HG02840 (cell line): ENCODE measurements around the gene CFC1.
"Not testable (repeated sequence)": the region's sequence is repeated elsewhere in the genome, so short reads cannot be mapped to it uniquely, and the experiment has no call there.

Experiments used
- ATAC-seq: cut with Tn5 transposase; IDR thresholded peaks from one replicate; pipeline ENCODE4 v1.9.1; 2021; ENCODE audit warnings: mild to moderate bottlenecking, moderate library complexity, moderate number of reproducible peaks; ENCODE audit not compliant: unreplicated experiment, low FRiP score

CFC1 gene

GRCh38 chr2:130584726-130585125, 14.6 kb downstream of the CFC1 start:
- not testable (repeated sequence) for ATAC-seq

DNA sequence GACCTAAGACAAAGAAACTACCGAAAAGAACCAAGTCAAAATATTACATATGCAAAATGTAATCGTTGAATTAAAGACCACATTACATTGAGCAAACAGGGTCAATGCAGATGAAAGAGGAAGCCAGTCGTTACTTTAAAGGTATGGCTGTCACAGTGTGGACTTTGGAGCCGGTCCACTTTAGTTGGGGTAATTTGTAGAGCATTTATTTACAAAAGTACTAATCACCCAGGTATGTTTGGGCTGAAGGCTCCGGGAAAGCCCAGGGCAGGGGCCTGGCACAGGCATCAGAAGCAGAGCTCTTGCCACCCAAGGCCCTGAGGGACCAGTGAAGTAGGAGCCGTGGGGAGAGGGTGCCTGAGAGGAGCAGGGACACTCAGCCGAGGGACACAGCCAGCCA, 15.8 kb downstream of the CFC1 start:
- not testable (repeated sequence) for ATAC-seq

- not testable (repeated sequence) for ATAC-seq
These were observed 16.4 kb downstream of the CFC1 start for GRCh38 chr2:130582970-130583369.

- ATAC-seq, result not testable (repeated sequence)
These were observed 17.9 kb downstream of the CFC1 start for GRCh38 chr2:130581491-130581890.

GRCh38 chr2:130579121-130579520, 20.3 kb downstream of the CFC1 start:
- not testable (repeated sequence) for ATAC-seq

DNA sequence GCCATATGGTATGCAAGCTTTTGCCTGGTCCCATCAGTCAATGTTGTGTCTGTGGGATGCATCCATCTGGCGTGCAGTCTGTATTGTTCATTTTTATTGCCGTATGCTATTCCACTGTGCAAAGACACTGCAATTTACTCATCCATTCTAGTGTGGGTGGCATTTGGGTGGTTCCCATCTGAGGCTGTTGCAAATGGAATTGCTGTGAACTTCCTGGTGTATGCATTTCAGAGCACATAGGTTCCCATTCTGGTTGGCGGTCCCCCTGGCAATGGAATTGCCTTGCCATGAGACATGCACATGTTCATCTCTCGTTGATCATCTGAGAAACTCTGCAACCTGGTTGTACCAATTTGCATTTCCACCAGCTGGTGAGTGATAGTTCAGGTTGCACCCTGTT, 21.8 kb downstream of the CFC1 start:
- ATAC-seq, result not testable (repeated sequence)

DNA sequence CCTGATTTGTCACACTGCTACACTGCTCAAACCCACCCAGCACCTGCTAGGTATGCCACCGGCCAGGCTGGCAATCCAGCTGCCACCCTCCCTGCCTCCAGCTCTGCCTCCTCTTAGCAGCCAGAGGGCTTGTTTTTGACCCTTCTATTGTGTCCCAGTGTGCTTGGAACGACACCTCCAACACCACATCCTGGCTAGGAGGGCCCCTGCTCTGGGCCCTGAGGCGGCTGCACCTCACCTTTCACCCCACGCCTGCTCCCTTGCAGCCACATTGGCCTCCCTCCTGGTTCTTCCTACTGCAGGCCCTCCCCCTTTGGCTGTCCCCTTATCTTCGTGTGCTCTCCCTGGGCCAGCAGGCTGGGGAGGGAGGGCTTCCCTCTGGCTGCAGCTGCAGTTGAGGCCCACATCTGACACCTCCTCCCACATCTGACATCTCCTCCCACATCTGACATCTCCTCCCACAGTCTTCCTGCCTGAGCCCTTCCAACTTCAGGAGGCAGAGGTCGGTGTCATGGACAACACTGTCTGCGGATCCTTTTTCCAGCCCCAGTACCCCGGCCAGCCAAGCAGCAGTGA, 23.1 kb downstream of the CFC1 start:
- ATAC-seq, result not testable (repeated sequence)

DNA sequence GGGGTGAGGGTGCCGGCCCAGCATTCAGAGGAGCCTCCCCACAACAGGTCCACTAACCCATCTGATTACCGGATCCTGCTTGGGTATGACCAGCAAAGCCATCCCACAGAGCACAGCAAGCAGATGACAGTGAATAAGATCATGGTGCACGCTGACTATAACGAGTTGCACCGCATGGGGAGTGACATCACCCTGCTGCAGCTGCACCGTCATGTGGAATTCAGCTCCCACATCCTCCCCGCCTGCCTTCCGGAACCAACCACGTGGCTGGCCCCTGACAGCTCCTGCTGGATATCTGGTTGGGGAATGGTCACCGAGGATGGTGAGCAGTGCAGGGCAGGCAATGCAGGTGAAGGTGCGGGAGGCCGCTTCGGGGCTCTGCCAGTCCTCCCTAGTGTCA, 25.1 kb downstream of the CFC1 start:
- not testable (repeated sequence) for ATAC-seq

- ATAC-seq, result not testable (repeated sequence)
These were observed 27.4 kb downstream of the CFC1 start for GRCh38 chr2:130571929-130572328.

- ATAC-seq, result not testable (repeated sequence)
These were observed 33.2 kb downstream of the CFC1 start for GRCh38 chr2:130566165-130566564.

- not testable (repeated sequence) for ATAC-seq
These were observed 42.9 kb downstream of the CFC1 start for GRCh38 chr2:130556441-130556840.

GRCh38 chr2:130554178-130554577, 45.2 kb downstream of the CFC1 start:
- ATAC-seq, result not testable (repeated sequence)

- not testable (repeated sequence) for ATAC-seq
These were observed 49.9 kb downstream of the CFC1 start for GRCh38 chr2:130549475-130549874.

DNA sequence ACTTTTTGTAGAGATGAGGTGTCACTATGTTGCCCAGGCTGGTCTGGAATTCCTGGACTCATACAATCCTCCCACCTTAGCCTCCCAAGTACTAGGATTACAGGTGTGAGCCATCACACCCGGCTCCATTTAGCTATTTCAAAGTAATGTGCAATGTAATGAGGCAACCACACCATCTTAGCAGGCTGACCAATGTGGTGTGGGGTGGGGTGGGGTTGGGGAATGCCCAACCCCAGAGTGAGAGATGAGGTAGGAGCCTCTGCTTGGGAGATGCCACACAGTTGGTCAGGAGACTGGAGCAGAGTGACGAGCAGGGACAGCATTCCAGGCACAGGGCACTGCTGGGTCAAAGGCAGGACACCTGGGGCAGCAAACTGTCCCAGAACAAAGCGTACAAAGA, 51.0 kb downstream of the CFC1 start:
- ATAC-seq, result not testable (repeated sequence)

DNA sequence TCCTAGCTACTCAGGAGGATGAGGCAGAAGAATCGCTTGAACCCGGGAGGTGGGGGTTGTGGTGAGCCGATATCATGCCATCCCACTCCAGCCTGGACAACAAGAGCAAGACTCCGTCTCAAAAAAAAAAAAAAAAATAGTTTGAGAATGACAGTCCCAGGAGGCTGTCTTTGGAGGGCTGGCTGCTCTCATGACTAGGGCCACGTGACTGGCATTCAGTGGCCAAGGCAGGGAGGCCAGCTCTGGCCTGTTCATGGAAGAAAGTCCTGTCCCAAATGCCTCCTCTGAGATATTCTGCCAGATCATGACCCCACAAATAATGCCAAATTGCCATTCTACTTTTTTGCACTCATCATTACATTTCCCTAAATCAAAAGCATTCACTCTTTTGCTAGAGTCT, 54.4 kb downstream of the CFC1 start:
- not testable (repeated sequence) for ATAC-seq

- ATAC-seq, result not testable (repeated sequence)
These were observed 55.4 kb downstream of the CFC1 start for GRCh38 chr2:130543785-130544528.

GRCh38 chr2:130542789-130543188, 56.6 kb downstream of the CFC1 start:
- not testable (repeated sequence) for ATAC-seq
